Measurements from ENCODE around the gene ATP11A.

- no peak for TF ChIP-seq GATA2 (IDR thresholded peaks at IDR 0.05; ENCODE audit: low read depth, low read length)
- TF ChIP-seq GATA3 (IDR thresholded peaks at IDR 0.05; ENCODE audit: low read depth, low read length) = no peak
Observed at GRCh38 chr13:112905990-112906641, 216.3 kb downstream of the ATP11A start.
